ENCODE results near the gene NBPF14.
"Not testable (repeated sequence)": the region's sequence is repeated elsewhere in the genome, so short reads cannot be mapped to it uniquely, and the experiment has no call there.

The NBPF14 gene

DNA sequence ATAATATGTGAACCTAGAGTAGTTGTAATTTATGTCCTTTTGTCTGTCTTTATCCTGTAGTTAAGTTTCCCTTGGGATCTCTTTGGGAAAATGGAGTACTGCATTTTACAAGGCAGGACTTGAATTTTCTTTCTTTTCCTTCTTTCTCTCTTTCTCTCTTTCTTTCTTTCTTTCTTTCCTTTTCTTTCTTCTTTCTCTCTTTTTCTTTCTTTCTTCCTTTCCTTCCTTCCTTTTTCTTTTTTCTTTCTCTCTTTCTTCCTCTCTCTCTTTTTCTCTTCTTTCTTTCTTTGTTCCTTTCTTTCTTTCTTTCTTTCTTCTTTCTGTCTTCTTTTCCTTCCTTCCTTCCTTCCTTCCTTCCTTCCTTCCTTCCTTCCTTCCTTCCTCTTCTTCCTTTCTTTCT lies 101.9 kb downstream of the NBPF14 start:
- H3K4me3 ChIP-seq (ENCODE audit: low read depth, low read length); CTCF ChIA-PET; DNase-seq (ENCODE audit: low read depth, low spot score); POLR2A ChIA-PET: not testable (repeated sequence)

DNA sequence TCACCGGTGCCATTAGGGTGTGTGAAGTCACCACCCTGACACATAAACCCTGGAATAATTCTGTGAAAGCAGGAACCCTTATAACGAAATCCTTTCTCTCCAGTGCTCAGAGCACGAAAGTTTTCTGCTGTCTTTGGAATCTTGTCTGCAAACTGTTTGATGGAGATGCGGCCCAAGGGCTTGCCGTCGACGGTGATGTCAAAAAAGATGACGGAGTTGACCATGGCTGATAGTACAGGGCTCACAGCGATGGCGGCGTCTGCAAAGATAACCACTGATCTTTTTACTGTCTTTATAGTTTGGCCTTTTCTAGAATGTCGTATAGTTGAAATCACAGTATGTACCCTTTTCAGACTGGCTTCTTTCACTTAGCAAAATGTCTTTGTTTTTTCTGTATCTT lies 112.8 kb downstream of the NBPF14 start, which contains the start of gene PPIAL4G:
Gene PPIAL4G, minus strand, starts transcription at position 274 of the 400 bp plus-strand sequence. Its CDS starts 50 bp downstream, at position 224.
- DNase-seq (ENCODE audit: low read depth, low spot score); CTCF ChIA-PET: not testable (repeated sequence)

More for the DNA sequence above, 112.8 kb downstream of the NBPF14 start, which contains the start of gene PPIAL4G:
- H3K4me3 ChIP-seq (ENCODE audit: low read depth, low read length); POLR2A ChIA-PET: not testable (repeated sequence)

Data from AG04449 (cell line).